ENCODE data around the gene DHTKD1. TPM values are rescaled to one million over a fixed set of nuclear protein-coding genes. Genes with fewer than 3 reads are reported as not detected.

The DHTKD1 gene
- total RNA-seq, 1 donor from 2014 or later = 25.4 TPM

DNA sequence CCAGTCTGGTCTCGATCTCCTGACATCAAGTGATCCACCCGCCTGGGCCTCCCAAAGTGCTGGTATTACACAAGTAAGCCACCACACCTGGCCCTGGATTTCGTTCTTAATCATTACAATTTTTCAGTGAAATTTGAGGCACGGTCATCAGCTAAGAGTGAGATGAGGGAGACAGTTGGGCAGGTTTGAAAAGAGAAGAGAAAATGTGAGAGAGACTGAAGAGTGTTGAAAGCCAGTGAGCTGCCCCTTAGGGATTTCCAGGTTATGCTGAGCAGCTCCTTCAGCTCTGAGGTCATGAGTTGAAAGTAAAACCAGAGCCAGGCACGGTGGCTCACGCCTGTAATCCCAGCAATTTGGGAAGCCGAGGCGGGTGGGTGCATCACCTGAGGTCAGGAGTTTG lies 20.2 kb upstream of the DHTKD1 start:
- no peak for TF ChIP-seq CTCF (conservative IDR thresholded peaks at IDR 0.05; ENCODE audit: low read depth, low read length)
- no peak for DNase-seq (ENCODE audit: low read depth)
- no peak overlapping the region for H3K4me3 ChIP-seq (ENCODE audit: low read depth, low read length)

DNA sequence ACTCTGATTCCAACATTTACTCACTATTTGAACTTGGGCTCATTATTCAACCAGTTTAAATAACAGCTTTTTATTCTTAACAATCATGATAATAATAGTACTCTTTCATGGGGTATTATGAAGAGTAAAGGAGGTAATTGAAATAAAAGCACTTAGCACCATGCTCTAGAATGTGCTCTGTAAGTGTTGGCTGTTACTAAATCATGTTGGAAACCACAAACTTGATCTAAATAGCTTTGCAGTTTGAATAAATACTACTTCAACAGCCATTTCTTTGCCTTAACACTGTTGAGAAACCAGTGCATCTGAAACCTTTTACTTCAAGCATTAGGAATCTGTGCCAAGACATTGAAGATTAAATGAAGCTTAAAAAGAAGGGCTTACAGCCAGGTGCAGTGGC lies 18.2 kb upstream of the DHTKD1 start:
- no peak for TF ChIP-seq CTCF (conservative IDR thresholded peaks at IDR 0.05; ENCODE audit: low read depth, low read length)
- H3K4me3 ChIP-seq (ENCODE audit: low read depth, low read length) = no peak overlapping the region
- DNase-seq (ENCODE audit: low read depth) = no peak

GRCh38 chr10:12051241-12051640 lies 17.5 kb upstream of the DHTKD1 start:
- no peak overlapping the region for H3K4me3 ChIP-seq (ENCODE audit: low read depth, low read length)
- no peak for TF ChIP-seq CTCF (conservative IDR thresholded peaks at IDR 0.05; ENCODE audit: low read depth, low read length)
- DNase-seq (ENCODE audit: low read depth) = no peak

- DNase-seq (ENCODE audit: low read depth) = no peak
- H3K4me3 ChIP-seq (ENCODE audit: low read depth, low read length) = no peak overlapping the region
- TF ChIP-seq CTCF (conservative IDR thresholded peaks at IDR 0.05; ENCODE audit: low read depth, low read length) = no peak
These were observed 13.0 kb upstream of the DHTKD1 start for GRCh38 chr10:12055732-12056131.

DNA sequence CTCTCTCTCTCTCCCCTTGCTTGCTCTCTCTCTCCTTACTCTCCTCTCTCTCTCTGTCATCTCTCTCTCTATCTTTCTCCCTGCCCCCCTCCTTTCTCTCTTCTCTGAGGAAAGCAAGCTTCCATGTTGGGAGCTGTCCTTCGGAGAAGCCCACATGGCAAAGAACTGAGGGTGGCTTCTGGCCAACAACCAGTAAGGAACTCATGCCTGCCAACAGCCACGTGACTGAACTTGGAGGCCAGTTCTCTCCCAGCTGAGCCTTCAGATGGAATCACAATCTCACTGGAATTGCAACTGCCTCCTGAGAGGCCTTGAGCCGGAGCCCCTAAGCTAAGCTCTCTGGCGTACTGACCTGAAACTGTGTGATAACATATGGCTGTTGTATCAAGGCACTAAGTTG lies 12.0 kb upstream of the DHTKD1 start:
- no peak overlapping the region for H3K4me3 ChIP-seq (ENCODE audit: low read depth, low read length)
- no peak for DNase-seq (ENCODE audit: low read depth)
- no peak for TF ChIP-seq CTCF (conservative IDR thresholded peaks at IDR 0.05; ENCODE audit: low read depth, low read length)

DNA sequence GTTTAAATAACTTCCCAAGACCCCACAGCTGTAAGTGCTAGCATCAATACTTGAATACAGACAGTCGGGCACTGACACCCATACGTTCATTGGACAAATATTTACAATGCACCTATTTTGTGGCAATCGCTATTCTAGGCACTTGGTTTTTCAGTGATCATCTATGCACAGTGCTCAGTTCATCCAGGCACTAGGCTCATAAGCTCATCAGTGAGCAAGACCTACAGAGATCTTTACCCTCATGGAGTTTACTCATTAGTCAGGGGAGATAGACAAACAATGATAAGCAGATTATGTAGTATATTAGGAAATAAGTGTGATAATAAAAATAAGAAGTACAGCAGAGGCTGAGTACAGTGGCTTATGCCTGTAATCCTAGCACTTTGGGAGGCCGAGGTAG lies 7.6 kb upstream of the DHTKD1 start:
- TF ChIP-seq CTCF (conservative IDR thresholded peaks at IDR 0.05; ENCODE audit: low read depth, low read length) = no peak
- no peak overlapping the region for H3K4me3 ChIP-seq (ENCODE audit: low read depth, low read length)
- no peak for DNase-seq (ENCODE audit: low read depth)

- no peak overlapping the region for H3K4me3 ChIP-seq (ENCODE audit: low read depth, low read length)
- no peak for TF ChIP-seq CTCF (conservative IDR thresholded peaks at IDR 0.05; ENCODE audit: low read depth, low read length)
- no peak for DNase-seq (ENCODE audit: low read depth)
These were observed 5.8 kb upstream of the DHTKD1 start for GRCh38 chr10:12062754-12063482.

Measured in epithelial cell of proximal tubule (primary cell).